Stimulated activated CD8-positive, alpha-beta memory T cell treated with anti-CD3 and anti-CD28 coated beads, Interleukin-7, amount 100 ng/mL, for 4 hours (primary cell): ENCODE results near the gene MYMX.

Source experiments
- DNase-seq, 2 donors: peaks; one replicate each; pipeline ENCODE4 v3.0.0-alpha.2; 2020; ENCODE audit warnings: low read depth in 2 of 2

Gene MYMX

DNA sequence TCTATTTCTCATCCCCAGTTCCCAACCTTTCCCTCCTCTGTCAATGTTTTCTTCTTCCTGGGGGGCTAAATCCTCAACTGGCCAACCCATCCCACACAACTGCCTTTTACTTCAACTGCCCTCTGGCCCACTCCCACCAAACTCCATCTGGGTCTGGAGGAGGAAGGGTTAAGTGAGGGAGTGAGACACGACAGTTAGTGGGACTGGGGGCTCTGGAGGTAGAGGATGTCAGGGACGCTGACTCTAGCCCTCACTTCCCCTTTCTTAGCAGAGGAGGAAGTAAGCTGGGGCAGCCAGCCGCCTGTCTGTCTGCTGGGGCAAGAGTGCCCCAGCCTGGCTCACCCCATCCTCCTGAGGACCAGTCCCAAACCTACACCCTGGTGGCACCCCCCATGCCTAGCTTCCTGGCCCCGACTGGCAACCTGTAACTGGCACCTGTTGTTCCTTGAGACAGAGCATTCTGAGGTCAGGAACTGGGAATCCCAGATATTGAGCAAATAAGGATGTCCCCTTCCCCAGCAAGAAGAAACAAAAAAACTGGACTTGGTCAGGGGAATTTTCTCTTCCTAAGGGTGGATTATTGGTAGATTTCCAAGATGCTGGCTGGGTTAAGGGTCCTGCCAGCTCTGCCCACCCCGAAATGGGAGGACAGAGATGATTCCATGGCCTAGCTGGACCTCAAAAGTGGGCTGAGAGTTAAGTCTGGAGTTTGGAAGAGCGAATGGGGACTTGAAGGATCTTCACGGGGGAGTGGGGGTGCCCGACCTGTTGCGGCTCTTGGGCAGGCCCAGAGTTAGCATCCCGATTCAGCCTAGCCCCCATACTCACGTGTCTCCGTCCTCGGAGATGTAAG, 47.7 kb downstream of the MYMX start:
- no peak for DNase-seq

DNA sequence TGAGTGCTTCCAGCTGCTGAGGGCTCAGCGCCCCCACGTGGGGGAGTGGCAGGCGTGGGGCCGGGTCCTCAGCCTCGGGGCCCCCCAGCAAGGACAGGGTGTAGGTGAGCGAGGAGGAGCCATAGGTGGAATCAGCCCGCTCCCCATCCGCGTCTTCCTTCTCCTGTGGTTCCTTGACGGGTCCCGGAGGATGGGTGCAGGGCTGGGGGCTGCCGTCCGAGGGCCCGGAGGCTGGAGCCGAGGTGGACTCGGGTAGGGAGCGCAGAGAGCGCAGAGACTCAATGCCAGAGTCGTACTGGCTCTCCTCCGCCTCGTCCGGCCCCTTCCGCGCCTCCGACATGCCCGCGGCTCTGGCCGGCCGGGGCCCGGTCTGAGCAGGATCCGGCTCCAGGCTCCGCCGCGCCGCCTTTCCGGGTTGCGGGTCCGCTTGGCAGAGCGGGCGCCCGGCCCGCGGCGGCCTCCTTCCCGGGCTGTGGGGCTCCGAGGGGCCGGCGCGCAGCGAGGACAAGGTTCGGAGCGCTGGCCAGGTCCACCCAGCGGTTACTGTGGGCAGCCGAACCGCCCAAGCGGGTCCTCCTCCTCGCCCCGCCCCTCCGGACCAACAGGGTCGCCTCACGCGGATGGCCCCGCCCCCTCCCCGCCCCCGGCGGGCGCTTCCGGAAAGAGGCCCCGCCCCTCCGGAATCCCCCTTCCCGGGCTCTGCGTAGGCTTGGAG, 48.4 kb downstream of the MYMX start, which contains the start of gene NFKBIE:
Gene NFKBIE (minus strand): TSS at position 545 of the 715 bp plus-strand sequence. CDS start 205 bp downstream, at position 340.
- DNase-seq: peak; percentile 89 to 95

DNA sequence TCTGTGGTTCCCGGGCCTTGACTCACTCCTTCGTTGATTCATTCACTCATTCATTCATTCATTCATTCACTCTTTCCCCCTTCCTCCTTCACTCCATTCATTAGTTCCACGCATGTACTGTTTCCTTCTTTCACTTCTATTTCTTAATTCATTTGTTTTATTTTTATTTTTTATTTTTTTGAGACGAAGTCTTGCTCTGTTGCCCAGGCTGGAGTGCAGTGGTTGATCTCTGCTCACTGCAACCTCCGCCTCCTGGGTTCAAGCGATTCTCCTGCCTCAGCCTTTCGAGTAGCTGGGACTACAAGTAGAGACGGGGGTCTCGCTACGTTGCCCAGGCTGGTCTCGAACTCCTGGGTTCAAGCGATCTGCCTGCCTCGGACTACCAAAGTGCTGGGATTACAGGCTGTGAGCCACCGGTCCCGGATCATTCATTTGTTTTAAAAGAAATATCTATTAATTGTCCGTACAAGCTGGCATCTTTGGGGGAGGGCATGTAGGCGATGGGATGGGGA, 49.1 kb downstream of the MYMX start:
- DNase-seq: no peak

DNA sequence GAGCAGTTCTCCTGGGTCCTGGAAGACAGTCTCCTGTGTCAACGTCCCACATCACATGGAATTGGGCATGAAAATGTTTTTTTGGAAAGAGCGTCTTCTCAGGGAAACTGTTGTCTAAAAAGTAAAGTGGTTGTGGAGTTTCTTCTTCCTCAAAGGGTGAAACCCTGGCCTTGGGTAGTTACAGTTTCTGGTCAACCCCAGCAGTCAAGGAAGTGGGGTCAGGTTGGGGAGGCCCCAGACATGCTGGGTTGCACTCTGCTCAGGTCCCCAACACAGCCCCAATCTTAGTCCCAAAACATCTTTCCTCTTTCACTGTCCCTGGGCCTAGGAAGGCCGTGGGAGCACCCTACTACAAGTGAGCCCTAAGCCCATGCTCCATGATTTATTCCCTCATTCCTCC, 49.6 kb downstream of the MYMX start:
- DNase-seq: no peak

DNA sequence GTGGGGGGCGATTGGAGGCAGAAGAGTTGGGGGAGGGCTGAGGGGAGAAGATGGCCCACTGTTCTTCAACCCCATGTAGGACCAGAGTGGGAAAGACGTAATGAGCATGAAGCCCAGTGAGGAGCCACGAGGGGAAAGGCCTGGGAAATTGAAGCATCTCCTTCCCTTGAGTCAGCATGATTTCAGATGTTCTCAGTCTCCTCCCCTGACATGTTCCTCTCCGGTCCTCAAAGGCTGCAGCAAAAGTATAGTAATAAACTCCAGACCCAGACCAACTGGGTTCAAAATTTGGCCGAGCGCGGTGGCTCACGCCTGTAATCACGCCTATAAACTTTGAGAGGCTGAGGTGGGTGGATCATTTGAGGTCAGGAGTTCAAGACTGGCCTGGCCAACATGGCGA, 50.5 kb downstream of the MYMX start:
- no peak for DNase-seq
